Measurements from ENCODE around the gene AKR1C1.
"Not testable (repeated sequence)": the region's sequence is repeated elsewhere in the genome, so short reads cannot be mapped to it uniquely, and the experiment has no call there.

The AKR1C1 gene

GRCh38 chr10:4961558-4961957, 1.7 kb upstream of the AKR1C1 start:
- WGBS (ENCODE audit: extremely low coverage, insufficient coverage, insufficient read length): no CpG with 5 or more reads among the region's 11 CpGs
- H3K23ac ChIP-seq (ENCODE audit: low read length); H3K36me3 ChIP-seq (ENCODE audit: control insufficient read depth in 1 of 2, insufficient read depth in 2 of 2, low read length in 2 of 2); H3K14ac ChIP-seq (ENCODE audit: low read length); DNase-seq; H2AK5ac ChIP-seq (ENCODE audit: low read length); H3K4me2 ChIP-seq (ENCODE audit: low read length); H2AFZ ChIP-seq (ENCODE audit: insufficient read depth, low read length, poor library complexity); H3K79me1 ChIP-seq (ENCODE audit: low read length); H2BK12ac ChIP-seq (ENCODE audit: low read length); H3K4me1 ChIP-seq (ENCODE audit: control insufficient read depth in 1 of 2, insufficient read depth in 2 of 2, low read length in 2 of 2); H3K9me3 ChIP-seq (ENCODE audit: insufficient read depth, low read depth, low read length); H3K9ac ChIP-seq (ENCODE audit: low read length); H4K91ac ChIP-seq (ENCODE audit: low read depth, low read length); H3K27me3 ChIP-seq (ENCODE audit: insufficient read depth, low read length); H3K4me3 ChIP-seq (ENCODE audit: low read depth, low read length); H3K18ac ChIP-seq (ENCODE audit: low read length); H2BK120ac ChIP-seq (ENCODE audit: insufficient read depth, low read length, poor library complexity); H3K79me2 ChIP-seq (ENCODE audit: control insufficient read depth, insufficient read depth, low read length, poor library complexity); H3K27ac ChIP-seq (ENCODE audit: low read depth, low read length); H3K4ac ChIP-seq (ENCODE audit: low read depth, low read length); H4K8ac ChIP-seq (ENCODE audit: low read depth, low read length); H2BK5ac ChIP-seq (ENCODE audit: low read depth, low read length, poor library complexity); H4K12ac ChIP-seq (ENCODE audit: low read depth, low read length): not testable (repeated sequence)

GRCh38 chr10:4962308-4962707, 907 bp upstream of the AKR1C1 start:
- H3K18ac ChIP-seq (ENCODE audit: low read length); H4K91ac ChIP-seq (ENCODE audit: low read depth, low read length); H3K14ac ChIP-seq (ENCODE audit: low read length); DNase-seq; H4K12ac ChIP-seq (ENCODE audit: low read depth, low read length); H3K36me3 ChIP-seq (ENCODE audit: control insufficient read depth in 1 of 2, insufficient read depth in 2 of 2, low read length in 2 of 2); H2BK5ac ChIP-seq (ENCODE audit: low read depth, low read length, poor library complexity); H2BK12ac ChIP-seq (ENCODE audit: low read length); H2AK5ac ChIP-seq (ENCODE audit: low read length); H2AFZ ChIP-seq (ENCODE audit: insufficient read depth, low read length, poor library complexity); H3K27ac ChIP-seq (ENCODE audit: low read depth, low read length); H3K9me3 ChIP-seq (ENCODE audit: insufficient read depth, low read depth, low read length); H3K23ac ChIP-seq (ENCODE audit: low read length); H3K4me2 ChIP-seq (ENCODE audit: low read length); H3K4me1 ChIP-seq (ENCODE audit: control insufficient read depth in 1 of 2, insufficient read depth in 2 of 2, low read length in 2 of 2); H3K4ac ChIP-seq (ENCODE audit: low read depth, low read length); H4K8ac ChIP-seq (ENCODE audit: low read depth, low read length); H3K79me2 ChIP-seq (ENCODE audit: control insufficient read depth, insufficient read depth, low read length, poor library complexity); H3K79me1 ChIP-seq (ENCODE audit: low read length); H3K9ac ChIP-seq (ENCODE audit: low read length); H3K27me3 ChIP-seq (ENCODE audit: insufficient read depth, low read length); H3K4me3 ChIP-seq (ENCODE audit: low read depth, low read length); H2BK120ac ChIP-seq (ENCODE audit: insufficient read depth, low read length, poor library complexity): not testable (repeated sequence)
- WGBS (ENCODE audit: extremely low coverage, insufficient coverage, insufficient read length): no CpG with 5 or more reads among the region's 1 CpG

DNA sequence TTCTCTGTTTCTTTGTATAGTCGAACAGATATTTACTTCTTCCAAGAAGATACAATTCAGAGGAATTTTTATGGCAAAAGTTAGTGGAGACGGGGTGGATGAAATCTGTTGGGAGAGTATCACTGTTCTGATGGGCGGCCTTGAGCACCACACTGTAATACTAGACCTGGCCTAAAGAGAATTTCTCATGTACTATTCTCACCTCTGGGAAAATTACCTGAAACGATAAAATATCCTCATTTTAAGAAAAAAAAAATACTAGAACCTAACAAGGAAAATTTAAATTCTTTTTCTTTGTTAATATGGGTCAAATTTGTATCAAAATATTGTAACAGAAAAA, 570 bp downstream of the AKR1C1 start:
- not testable (repeated sequence) for H3K4me2 ChIP-seq (ENCODE audit: low read length); H3K9me3 ChIP-seq (ENCODE audit: insufficient read depth, low read depth, low read length); H4K91ac ChIP-seq (ENCODE audit: low read depth, low read length); H3K9ac ChIP-seq (ENCODE audit: low read length); H3K14ac ChIP-seq (ENCODE audit: low read length); H3K36me3 ChIP-seq (ENCODE audit: control insufficient read depth in 1 of 2, insufficient read depth in 2 of 2, low read length in 2 of 2); H2AK5ac ChIP-seq (ENCODE audit: low read length); H4K8ac ChIP-seq (ENCODE audit: low read depth, low read length); H3K18ac ChIP-seq (ENCODE audit: low read length); DNase-seq; H4K12ac ChIP-seq (ENCODE audit: low read depth, low read length); H2BK5ac ChIP-seq (ENCODE audit: low read depth, low read length, poor library complexity); H3K79me1 ChIP-seq (ENCODE audit: low read length); H2BK120ac ChIP-seq (ENCODE audit: insufficient read depth, low read length, poor library complexity); H3K4ac ChIP-seq (ENCODE audit: low read depth, low read length); H3K27ac ChIP-seq (ENCODE audit: low read depth, low read length); H3K79me2 ChIP-seq (ENCODE audit: control insufficient read depth, insufficient read depth, low read length, poor library complexity); H3K23ac ChIP-seq (ENCODE audit: low read length); H3K27me3 ChIP-seq (ENCODE audit: insufficient read depth, low read length); H3K4me1 ChIP-seq (ENCODE audit: control insufficient read depth in 1 of 2, insufficient read depth in 2 of 2, low read length in 2 of 2); H3K4me3 ChIP-seq (ENCODE audit: low read depth, low read length); H2AFZ ChIP-seq (ENCODE audit: insufficient read depth, low read length, poor library complexity); H2BK12ac ChIP-seq (ENCODE audit: low read length)
- no CpG with 5 or more reads among the region's 4 CpGs for WGBS (ENCODE audit: extremely low coverage, insufficient coverage, insufficient read length)

DNA sequence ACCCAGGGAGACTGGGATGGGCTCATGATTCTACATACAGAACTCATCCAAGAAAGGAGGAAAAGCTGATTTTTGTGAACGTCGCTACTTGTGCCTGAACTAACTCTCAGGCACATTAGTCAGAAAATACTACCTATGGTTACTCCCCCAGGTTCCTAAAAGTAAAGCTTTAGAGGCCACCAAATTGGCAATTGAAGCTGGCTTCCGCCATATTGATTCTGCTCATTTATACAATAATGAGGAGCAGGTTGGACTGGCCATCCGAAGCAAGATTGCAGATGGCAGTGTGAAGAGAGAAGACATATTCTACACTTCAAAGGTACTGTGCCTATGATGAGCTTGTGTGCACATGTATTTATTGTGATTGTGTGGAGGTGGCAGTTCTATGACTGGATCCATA, 2.5 kb downstream of the AKR1C1 start:
- not testable (repeated sequence) for H2BK5ac ChIP-seq (ENCODE audit: low read depth, low read length, poor library complexity); H3K14ac ChIP-seq (ENCODE audit: low read length); H2BK12ac ChIP-seq (ENCODE audit: low read length); DNase-seq; H4K12ac ChIP-seq (ENCODE audit: low read depth, low read length); H4K91ac ChIP-seq (ENCODE audit: low read depth, low read length); H3K9ac ChIP-seq (ENCODE audit: low read length); H3K27me3 ChIP-seq (ENCODE audit: insufficient read depth, low read length); H3K4ac ChIP-seq (ENCODE audit: low read depth, low read length); H3K79me2 ChIP-seq (ENCODE audit: control insufficient read depth, insufficient read depth, low read length, poor library complexity); H3K4me1 ChIP-seq (ENCODE audit: control insufficient read depth in 1 of 2, insufficient read depth in 2 of 2, low read length in 2 of 2); H3K27ac ChIP-seq (ENCODE audit: low read depth, low read length); H3K36me3 ChIP-seq (ENCODE audit: control insufficient read depth in 1 of 2, insufficient read depth in 2 of 2, low read length in 2 of 2); H3K79me1 ChIP-seq (ENCODE audit: low read length); H3K4me2 ChIP-seq (ENCODE audit: low read length); H2AFZ ChIP-seq (ENCODE audit: insufficient read depth, low read length, poor library complexity); H3K18ac ChIP-seq (ENCODE audit: low read length); H2BK120ac ChIP-seq (ENCODE audit: insufficient read depth, low read length, poor library complexity); H3K9me3 ChIP-seq (ENCODE audit: insufficient read depth, low read depth, low read length); H2AK5ac ChIP-seq (ENCODE audit: low read length); H3K4me3 ChIP-seq (ENCODE audit: low read depth, low read length); H4K8ac ChIP-seq (ENCODE audit: low read depth, low read length); H3K23ac ChIP-seq (ENCODE audit: low read length)
- no CpG with 5 or more reads among the region's 4 CpGs for WGBS (ENCODE audit: extremely low coverage, insufficient coverage, insufficient read length)

DNA sequence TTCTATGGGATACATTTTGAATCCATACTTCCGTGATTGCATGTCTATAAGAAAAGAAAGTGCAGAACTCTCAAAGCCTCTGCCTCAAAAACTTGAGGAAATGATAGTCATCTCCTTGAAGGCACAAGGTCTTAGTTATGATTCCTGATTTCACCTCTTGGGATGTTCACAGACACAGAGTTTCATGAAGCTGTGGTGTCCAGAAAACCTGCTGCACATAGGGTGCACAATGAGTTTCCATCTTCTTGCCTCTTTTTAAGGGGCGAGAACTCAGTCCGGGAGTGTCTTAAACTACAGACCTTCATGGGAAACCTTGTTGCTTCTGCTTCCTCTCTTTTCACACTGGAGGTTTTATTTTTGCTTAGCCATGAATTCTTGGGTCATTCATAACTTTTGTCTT, 4.0 kb downstream of the AKR1C1 start:
- H3K79me2 ChIP-seq (ENCODE audit: control insufficient read depth, insufficient read depth, low read length, poor library complexity): not testable (repeated sequence)

More for the DNA sequence above, 4.0 kb downstream of the AKR1C1 start:
- not testable (repeated sequence) for H3K27ac ChIP-seq (ENCODE audit: low read depth, low read length); H2BK5ac ChIP-seq (ENCODE audit: low read depth, low read length, poor library complexity); DNase-seq; H4K91ac ChIP-seq (ENCODE audit: low read depth, low read length); H3K4me1 ChIP-seq (ENCODE audit: control insufficient read depth in 1 of 2, insufficient read depth in 2 of 2, low read length in 2 of 2); H3K14ac ChIP-seq (ENCODE audit: low read length); H4K8ac ChIP-seq (ENCODE audit: low read depth, low read length); H2BK120ac ChIP-seq (ENCODE audit: insufficient read depth, low read length, poor library complexity); H3K36me3 ChIP-seq (ENCODE audit: control insufficient read depth in 1 of 2, insufficient read depth in 2 of 2, low read length in 2 of 2); H3K4me3 ChIP-seq (ENCODE audit: low read depth, low read length); H3K27me3 ChIP-seq (ENCODE audit: insufficient read depth, low read length); H3K79me1 ChIP-seq (ENCODE audit: low read length); H3K9me3 ChIP-seq (ENCODE audit: insufficient read depth, low read depth, low read length); H3K4me2 ChIP-seq (ENCODE audit: low read length); H3K18ac ChIP-seq (ENCODE audit: low read length); H3K4ac ChIP-seq (ENCODE audit: low read depth, low read length); H2AFZ ChIP-seq (ENCODE audit: insufficient read depth, low read length, poor library complexity); H3K23ac ChIP-seq (ENCODE audit: low read length); H2AK5ac ChIP-seq (ENCODE audit: low read length); H4K12ac ChIP-seq (ENCODE audit: low read depth, low read length); H3K9ac ChIP-seq (ENCODE audit: low read length); H2BK12ac ChIP-seq (ENCODE audit: low read length)
- no CpG with 5 or more reads among the region's 3 CpGs for WGBS (ENCODE audit: extremely low coverage, insufficient coverage, insufficient read length)

All from trophoblast cell (in vitro differentiated cells and primary cell).